ENCODE data around the gene SLC35F6.

GRCh38 chr2:26767129-26767528, 3.0 kb downstream of the SLC35F6 start:
- TF ChIP-seq, protein P1, sequence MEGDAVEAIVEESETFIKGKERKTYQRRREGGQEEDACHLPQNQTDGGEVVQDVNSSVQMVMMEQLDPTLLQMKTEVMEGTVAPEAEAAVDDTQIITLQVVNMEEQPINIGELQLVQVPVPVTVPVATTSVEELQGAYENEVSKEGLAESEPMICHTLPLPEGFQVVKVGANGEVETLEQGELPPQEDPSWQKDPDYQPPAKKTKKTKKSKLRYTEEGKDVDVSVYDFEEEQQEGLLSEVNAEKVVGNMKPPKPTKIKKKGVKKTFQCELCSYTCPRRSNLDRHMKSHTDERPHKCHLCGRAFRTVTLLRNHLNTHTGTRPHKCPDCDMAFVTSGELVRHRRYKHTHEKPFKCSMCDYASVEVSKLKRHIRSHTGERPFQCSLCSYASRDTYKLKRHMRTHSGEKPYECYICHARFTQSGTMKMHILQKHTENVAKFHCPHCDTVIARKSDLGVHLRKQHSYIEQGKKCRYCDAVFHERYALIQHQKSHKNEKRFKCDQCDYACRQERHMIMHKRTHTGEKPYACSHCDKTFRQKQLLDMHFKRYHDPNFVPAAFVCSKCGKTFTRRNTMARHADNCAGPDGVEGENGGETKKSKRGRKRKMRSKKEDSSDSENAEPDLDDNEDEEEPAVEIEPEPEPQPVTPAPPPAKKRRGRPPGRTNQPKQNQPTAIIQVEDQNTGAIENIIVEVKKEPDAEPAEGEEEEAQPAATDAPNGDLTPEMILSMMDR (IDR thresholded peaks at IDR 0.05; ENCODE audit: poor library complexity, severe bottlenecking) = no peak
- no peak for TF ChIP-seq EP300 (conservative IDR thresholded peaks at IDR 0.05; ENCODE audit: poor library complexity, severe bottlenecking)
- TF ChIP-seq TAF1 (IDR thresholded peaks at IDR 0.05; ENCODE audit: low read depth) = no peak
- no peak for TF ChIP-seq EZH2 (IDR thresholded peaks at IDR 0.05; ENCODE audit: borderline replicate concordance, insufficient read depth, low read length, poor library complexity, severe bottlenecking)
- TF ChIP-seq RAD21 (conservative IDR thresholded peaks at IDR 0.05) = no peak
